Muscle of arm (tissue), 14 donors: ENCODE results near the gene IFNAR2. TPM values are rescaled to one million over a fixed set of nuclear protein-coding genes. Genes with fewer than 3 reads are reported as not detected.
A peak's percentile ranks its signal among the peaks of the same experiment; 100 is the strongest.

Source experiments
- DNase-seq: peaks from one replicate; pipeline ENCODE4 v3.0.0-alpha.2; 2013
- long read RNA-seq, 11 donors: transcript quantifications; one replicate each; lab custom pipeline, GENCODE V29; 2026
- polyA plus RNA-seq, 12 donors: library from polyadenylated mRNA; unstranded; fragments of 120-200 nt; gene quantifications; one replicate each; pipeline ENCODE4 v1.2.1, GENCODE V29; 2013; ENCODE audit not compliant: insufficient read length in 12 of 12

Gene IFNAR2
- 10 to 100 TPM in 7 of 12 donors, 1 to 10 TPM in 4, not detected in 1; 7.4 to 19.4 (median 12.3) TPM for polyA plus RNA-seq
- long read RNA-seq, donor 1, partial matches to known transcripts: 0 of 2 reads
- long read RNA-seq, donor 1, other reads (novel, unspliced or antisense): 0 of 2 reads
- long read RNA-seq, donor 2, full-length matches to known transcripts: 3 of 3 reads
- long read RNA-seq, donor 2, partial matches to known transcripts: 0 of 3 reads
- long read RNA-seq, donor 2, other reads (novel, unspliced or antisense): 0 of 3 reads
- long read RNA-seq, donor 3, partial matches to known transcripts: 0 of 1 reads
- long read RNA-seq, donor 3, other reads (novel, unspliced or antisense): 0 of 1 reads
- long read RNA-seq, donor 4, full-length matches to known transcripts: 2 of 2 reads
- long read RNA-seq, donor 4, partial matches to known transcripts: 0 of 2 reads
- long read RNA-seq, donor 4, other reads (novel, unspliced or antisense): 0 of 2 reads
- long read RNA-seq, donor 5, full-length matches to known transcripts: 4 of 4 reads
- long read RNA-seq, donor 5, partial matches to known transcripts: 0 of 4 reads
- long read RNA-seq, donor 5, other reads (novel, unspliced or antisense): 0 of 4 reads
- long read RNA-seq, donor 6: 0 reads
- long read RNA-seq, donor 7: 0 reads
- long read RNA-seq, donor 8, full-length matches to known transcripts: 3 of 3 reads
- long read RNA-seq, donor 8, partial matches to known transcripts: 0 of 3 reads
- long read RNA-seq, donor 8, other reads (novel, unspliced or antisense): 0 of 3 reads
- long read RNA-seq, donor 9, partial matches to known transcripts: 0 of 1 reads
- long read RNA-seq, donor 9, other reads (novel, unspliced or antisense): 0 of 1 reads
- long read RNA-seq, donor 10, partial matches to known transcripts: 0 of 3 reads
- long read RNA-seq, donor 10, other reads (novel, unspliced or antisense): 0 of 3 reads
- long read RNA-seq, donor 11, partial matches to known transcripts: 0 of 1 reads
- long read RNA-seq, donor 11, other reads (novel, unspliced or antisense): 0 of 1 reads

GRCh38 chr21:33229784-33230544 lies at the start of gene IFNAR2:
IFNAR2 (plus strand) TSS chr21:33229938; CDS start chr21:33241923, 11,985 bp downstream.
- DNase-seq: peak; percentile 68

- DNase-seq: no peak
These were observed 43.9 kb upstream of the IFNAR2 start for GRCh38 chr21:33185852-33186251.

GRCh38 chr21:33187276-33187675 lies 42.5 kb upstream of the IFNAR2 start:
- DNase-seq: no peak

GRCh38 chr21:33189237-33189636 lies 40.5 kb upstream of the IFNAR2 start:
- DNase-seq: no peak

GRCh38 chr21:33189824-33190223 lies 39.9 kb upstream of the IFNAR2 start:
- no peak for DNase-seq

- DNase-seq: peak; percentile 80
These were observed 32.8 kb upstream of the IFNAR2 start for GRCh38 chr21:33196941-33197374.

- DNase-seq: no peak
These were observed 32.2 kb upstream of the IFNAR2 start for GRCh38 chr21:33197496-33197895.

- DNase-seq: peak; percentile 57
These were observed 31.2 kb upstream of the IFNAR2 start for GRCh38 chr21:33198346-33199099.

GRCh38 chr21:33199100-33199464 lies 30.7 kb upstream of the IFNAR2 start:
- DNase-seq: no peak

GRCh38 chr21:33199516-33200217 lies 30.1 kb upstream of the IFNAR2 start:
- DNase-seq: peak; percentile 94

- DNase-seq: no peak
These were observed 27.8 kb upstream of the IFNAR2 start for GRCh38 chr21:33201956-33202355.

- DNase-seq: no peak
These were observed 27.0 kb upstream of the IFNAR2 start for GRCh38 chr21:33202464-33203363.

- DNase-seq: no peak
These were observed 26.4 kb upstream of the IFNAR2 start for GRCh38 chr21:33203371-33203724.

- DNase-seq: no peak
These were observed 24.3 kb upstream of the IFNAR2 start for GRCh38 chr21:33205476-33205875.

GRCh38 chr21:33206771-33207281 lies 22.9 kb upstream of the IFNAR2 start:
- no peak for DNase-seq

- no peak for DNase-seq
These were observed 22.1 kb upstream of the IFNAR2 start for GRCh38 chr21:33207449-33208149.

GRCh38 chr21:33208534-33208933 lies 21.2 kb upstream of the IFNAR2 start:
- DNase-seq: no peak

- DNase-seq: no peak
These were observed 18.4 kb upstream of the IFNAR2 start for GRCh38 chr21:33211305-33211704.
